ENCODE measurements around the gene RBM38. TPM values are rescaled to one million over a fixed set of nuclear protein-coding genes. Genes with fewer than 3 reads are reported as not detected.
A peak's percentile ranks its signal among the peaks of the same experiment; 100 is the strongest.

Gene RBM38
- total and polyA plus RNA-seq, 2 of the 13 experiments (the other 11 are each of a cell fraction or from before 2014, with no cell fraction given) = 24.2 to 34.2 TPM

- TF ChIP-seq ZNF282 (IDR thresholded peaks at IDR 0.05; ENCODE audit: partially characterized antibody) (no peak), ZFY (CRISPR knock-in tag; IDR thresholded peaks at IDR 0.05) (0 out of 2 replicates have a peak, but pooled peaks have one; percentile 54), MLX (CRISPR knock-in tag; IDR thresholded peaks at IDR 0.05) (no peak), GTF2F1 (IDR thresholded peaks at IDR 0.05; ENCODE audit: low read length) (no peak), ELF3 (CRISPR knock-in tag; IDR thresholded peaks at IDR 0.05) (peak; percentile 67), MEIS1 (CRISPR knock-in tag; IDR thresholded peaks at IDR 0.05; ENCODE audit: borderline replicate concordance) (no peak), ELF4 (CRISPR knock-in tag; IDR thresholded peaks at IDR 0.05; ENCODE audit: borderline replicate concordance) (no peak), MYC (CRISPR knock-in tag; IDR thresholded peaks at IDR 0.05; ENCODE audit: borderline replicate concordance) (peak; percentile 52; the same call in 1 of the 2 replicates), PRDM15 (CRISPR knock-in tag; IDR thresholded peaks at IDR 0.05) (no peak), HNF1B (CRISPR knock-in tag; IDR thresholded peaks at IDR 0.05) (no peak; the same call in none of the 2 replicates), TBL1XR1 (IDR thresholded peaks at IDR 0.05; ENCODE audit: borderline replicate concordance, low read length, partially characterized antibody) (peak; percentile 47), ZMAT3 (CRISPR knock-in tag; conservative IDR thresholded peaks at IDR 0.05) (no peak), ZFYVE20 (CRISPR knock-in tag; IDR thresholded peaks at IDR 0.05; ENCODE audit: borderline replicate concordance, low read depth) (no peak), ARNT (IDR thresholded peaks at IDR 0.05) (no peak), STAT5B (CRISPR knock-in tag; IDR thresholded peaks at IDR 0.05) (no peak), ZGPAT (CRISPR knock-in tag; IDR thresholded peaks at IDR 0.05) (peak; percentile 78; the same call in 1 of the 2 replicates), ZKSCAN8 (CRISPR knock-in tag; IDR thresholded peaks at IDR 0.05; ENCODE audit: borderline replicate concordance) (0 out of 2 replicates have a peak, but pooled peaks have one; percentile 44), ZNF414 (CRISPR knock-in tag; IDR thresholded peaks at IDR 0.05) (no peak), HCFC1 (IDR thresholded peaks at IDR 0.05; ENCODE audit: low read depth, low read length) (no peak), ZNF20 (CRISPR knock-in tag; IDR thresholded peaks at IDR 0.05) (no peak), HNF4G (IDR thresholded peaks at IDR 0.05; ENCODE audit: borderline replicate concordance, low read depth, low read length) (no peak), HNF4G (CRISPR knock-in tag; IDR thresholded peaks at IDR 0.05; ENCODE audit: borderline replicate concordance, low read depth) (no peak)
Measured at GRCh38 chr20:57435498-57436222, 44.5 kb downstream of the RBM38 start (continued).
